HEK293 (cell line): ENCODE measurements around the gene RFC1.
A peak's percentile ranks its signal among the peaks of the same experiment; 100 is the strongest.

ENCODE experiments used
- CTCF ChIA-PET: fragments of 350-600 bp; formaldehyde crosslinking; extraction: SDS; loops from one replicate; lab custom pipeline; 2021; ENCODE audit warnings: antibody characterized with exemption; lab: Yijun Ruan, JAX
- POLR2A ChIA-PET: fragments of 300-600 bp; formaldehyde crosslinking; extraction: SDS; loops from one replicate; lab custom pipeline; 2020; ENCODE audit warnings: antibody characterized with exemption, inconsistent platforms; lab: Yijun Ruan, JAX
- H3K27ac ChIP-seq: fragments of 200-500 bp; sonication (Bioruptor generic); 2 replicates; pipeline ENCODE4 v1.5.1; 2014; ENCODE audit warnings: low read depth, low read length, control low read depth, inconsistent platforms; ENCODE audit errors: extremely low read depth
- H3K36me3 ChIP-seq, 2 experiments: fragments of 200-500 bp in 1 of 2; sonication (Bioruptor generic) in 1 of 2; 1 replicate in 1 of 2; 2 replicates in 1 of 2; pipeline ENCODE4 v1.5.1; 2014 to 2017; ENCODE audit warnings: inconsistent platforms in 2 of 2, low read length in 2 of 2; ENCODE audit not compliant: control insufficient read depth in 2 of 2, insufficient read depth in 1 of 2
- H3K4me1 ChIP-seq: fragments of 200-500 bp; sonication (Bioruptor generic); 2 replicates; pipeline ENCODE4 v1.5.1; 2014; ENCODE audit warnings: mild to moderate bottlenecking, low read length, inconsistent platforms; ENCODE audit not compliant: control insufficient read depth, insufficient read depth
- H3K4me3 ChIP-seq: 2 replicates; pipeline ENCODE4 v1.5.1; 2011; ENCODE audit warnings: low read depth, mild to moderate bottlenecking, control low read depth, low read length, moderate library complexity
- H3K9me3 ChIP-seq: fragments of 200-500 bp; sonication (Bioruptor generic); 2 replicates; pipeline ENCODE4 v1.5.1; 2014; ENCODE audit warnings: low read depth, low read length, inconsistent platforms; ENCODE audit not compliant: control insufficient read depth, insufficient read depth
- IKZF3 ChIP-seq: fragments of 450-650 bp; IDR thresholded peaks from 2 replicates; pipeline ENCODE4 v1.5.0; 2018; ENCODE audit warnings: missing biosample characterization, mild to moderate bottlenecking, missing genetic modification characterization, moderate library complexity
- KLF9 ChIP-seq: fragments of 450-650 bp; formaldehyde crosslinking; IDR thresholded peaks from 2 replicates; pipeline ENCODE4 v1.5.1; 2016; ENCODE audit warnings: missing biosample characterization, missing genetic modification characterization, low read depth
- SCRT1 ChIP-seq: fragments of 450-650 bp; formaldehyde crosslinking; IDR thresholded peaks from 2 replicates; pipeline ENCODE4 v1.5.1; 2016; ENCODE audit warnings: missing biosample characterization, missing genetic modification characterization, borderline replicate concordance
- SCRT2 ChIP-seq: fragments of 450-650 bp; formaldehyde crosslinking; IDR thresholded peaks from 2 replicates; pipeline ENCODE4 v1.5.1; 2016; ENCODE audit warnings: missing biosample characterization, missing genetic modification characterization
- SETDB1 ChIP-seq: IDR thresholded peaks from one replicate; pipeline ENCODE4 v1.6.1; 2017; ENCODE audit warnings: mild to moderate bottlenecking, low read length, moderate library complexity, mixed read lengths; ENCODE audit not compliant: insufficient read length
- SP3 ChIP-seq: fragments of 450-650 bp; formaldehyde crosslinking; IDR thresholded peaks from 2 replicates; pipeline ENCODE4 v1.5.1; 2016; ENCODE audit warnings: missing biosample characterization, missing genetic modification characterization
- ZNF10 ChIP-seq: fragments of 450-650 bp; formaldehyde crosslinking; IDR thresholded peaks from 2 replicates; pipeline ENCODE4 v1.5.1; 2017; ENCODE audit warnings: missing biosample characterization, missing genetic modification characterization
- ZNF148 ChIP-seq: fragments of 450-650 bp; formaldehyde crosslinking; IDR thresholded peaks from 2 replicates; pipeline ENCODE4 v1.5.0; 2017; ENCODE audit warnings: missing biosample characterization, missing genetic modification characterization, borderline replicate concordance
- ZNF518A ChIP-seq: fragments of 450-650 bp; formaldehyde crosslinking; conservative IDR thresholded peaks from 2 replicates; pipeline ENCODE4 v1.5.1; 2016; ENCODE audit warnings: low read depth, missing biosample characterization, missing genetic modification characterization
- ZNF585B ChIP-seq: fragments of 450-650 bp; formaldehyde crosslinking; IDR thresholded peaks from 2 replicates; pipeline ENCODE4 v1.5.1; 2016; ENCODE audit warnings: missing biosample characterization, missing genetic modification characterization
- ZNF626 ChIP-seq: fragments of 450-650 bp; sonication (Bioruptor Pico); formaldehyde crosslinking; IDR thresholded peaks from 2 replicates; pipeline ENCODE4 v1.5.1; 2018; ENCODE audit warnings: missing biosample characterization, missing genetic modification characterization, inconsistent platforms
- ZNF704 ChIP-seq: fragments of 450-650 bp; formaldehyde crosslinking; IDR thresholded peaks from 2 replicates; pipeline ENCODE4 v1.5.1; 2016; ENCODE audit warnings: missing biosample characterization, missing genetic modification characterization
- ZNF830 ChIP-seq: fragments of 450-650 bp; IDR thresholded peaks from 2 replicates; pipeline ENCODE4 v1.5.0; 2018; ENCODE audit warnings: missing biosample characterization, missing genetic modification characterization, low read depth, mild to moderate bottlenecking, moderate library complexity
- TF ChIP-seq, protein P1 (sequence below): fragments of 450-650 bp; formaldehyde crosslinking; IDR thresholded peaks from 2 replicates; pipeline ENCODE4 v1.5.1; 2016; ENCODE audit warnings: missing biosample characterization, missing genetic modification characterization, borderline replicate concordance
- TF ChIP-seq, protein P2 (sequence below): fragments of 450-650 bp; IDR thresholded peaks from 2 replicates; pipeline ENCODE4 v1.5.1; 2018; ENCODE audit warnings: missing biosample characterization, mild to moderate bottlenecking, missing genetic modification characterization

Gene RFC1, protein sequence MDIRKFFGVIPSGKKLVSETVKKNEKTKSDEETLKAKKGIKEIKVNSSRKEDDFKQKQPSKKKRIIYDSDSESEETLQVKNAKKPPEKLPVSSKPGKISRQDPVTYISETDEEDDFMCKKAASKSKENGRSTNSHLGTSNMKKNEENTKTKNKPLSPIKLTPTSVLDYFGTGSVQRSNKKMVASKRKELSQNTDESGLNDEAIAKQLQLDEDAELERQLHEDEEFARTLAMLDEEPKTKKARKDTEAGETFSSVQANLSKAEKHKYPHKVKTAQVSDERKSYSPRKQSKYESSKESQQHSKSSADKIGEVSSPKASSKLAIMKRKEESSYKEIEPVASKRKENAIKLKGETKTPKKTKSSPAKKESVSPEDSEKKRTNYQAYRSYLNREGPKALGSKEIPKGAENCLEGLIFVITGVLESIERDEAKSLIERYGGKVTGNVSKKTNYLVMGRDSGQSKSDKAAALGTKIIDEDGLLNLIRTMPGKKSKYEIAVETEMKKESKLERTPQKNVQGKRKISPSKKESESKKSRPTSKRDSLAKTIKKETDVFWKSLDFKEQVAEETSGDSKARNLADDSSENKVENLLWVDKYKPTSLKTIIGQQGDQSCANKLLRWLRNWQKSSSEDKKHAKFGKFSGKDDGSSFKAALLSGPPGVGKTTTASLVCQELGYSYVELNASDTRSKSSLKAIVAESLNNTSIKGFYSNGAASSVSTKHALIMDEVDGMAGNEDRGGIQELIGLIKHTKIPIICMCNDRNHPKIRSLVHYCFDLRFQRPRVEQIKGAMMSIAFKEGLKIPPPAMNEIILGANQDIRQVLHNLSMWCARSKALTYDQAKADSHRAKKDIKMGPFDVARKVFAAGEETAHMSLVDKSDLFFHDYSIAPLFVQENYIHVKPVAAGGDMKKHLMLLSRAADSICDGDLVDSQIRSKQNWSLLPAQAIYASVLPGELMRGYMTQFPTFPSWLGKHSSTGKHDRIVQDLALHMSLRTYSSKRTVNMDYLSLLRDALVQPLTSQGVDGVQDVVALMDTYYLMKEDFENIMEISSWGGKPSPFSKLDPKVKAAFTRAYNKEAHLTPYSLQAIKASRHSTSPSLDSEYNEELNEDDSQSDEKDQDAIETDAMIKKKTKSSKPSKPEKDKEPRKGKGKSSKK

GRCh38 chr4:39365830-39366771 lies at the start of gene RFC1:
TSS of gene RFC1 (minus strand) at chr4:39366362. CDS start at chr4:39366241, 121 bp downstream.
- CTCF ChIA-PET, result interaction anchor here (0.5 to 0.6 kb wide), 2 partner anchors 17 to 105 kb away, joined by 3 to 4 read pairs; no protein-coding TSS in a partner anchor
- Histone ChIP-seq H3K36me3 (no peaks in the 10 kb centered on the region; a peak in 1 of 3 replicates), H3K27ac (peak within 1 kb of the TSS; percentile 75), H3K9me3 (no peaks in the 10 kb centered on the region), H3K4me3 (peak within 1 kb of the TSS; percentile 93), H3K4me1 (no peaks in the 10 kb centered on the region)
- POLR2A ChIA-PET, result interaction anchor here (1.0 kb wide), 2 partner anchors 85 to 93 kb away, joined by 3 to 4 read pairs; partner anchors contain the start of genes LIAS and RPL9
- TF ChIP-seq IKZF3 (tag by site-specific recombination), result 0 out of 2 replicates have a peak, but pooled peaks have one; percentile 30
- TF ChIP-seq ZNF518A (tag by site-specific recombination), result peak; percentile 63
- TF ChIP-seq, protein P1, sequence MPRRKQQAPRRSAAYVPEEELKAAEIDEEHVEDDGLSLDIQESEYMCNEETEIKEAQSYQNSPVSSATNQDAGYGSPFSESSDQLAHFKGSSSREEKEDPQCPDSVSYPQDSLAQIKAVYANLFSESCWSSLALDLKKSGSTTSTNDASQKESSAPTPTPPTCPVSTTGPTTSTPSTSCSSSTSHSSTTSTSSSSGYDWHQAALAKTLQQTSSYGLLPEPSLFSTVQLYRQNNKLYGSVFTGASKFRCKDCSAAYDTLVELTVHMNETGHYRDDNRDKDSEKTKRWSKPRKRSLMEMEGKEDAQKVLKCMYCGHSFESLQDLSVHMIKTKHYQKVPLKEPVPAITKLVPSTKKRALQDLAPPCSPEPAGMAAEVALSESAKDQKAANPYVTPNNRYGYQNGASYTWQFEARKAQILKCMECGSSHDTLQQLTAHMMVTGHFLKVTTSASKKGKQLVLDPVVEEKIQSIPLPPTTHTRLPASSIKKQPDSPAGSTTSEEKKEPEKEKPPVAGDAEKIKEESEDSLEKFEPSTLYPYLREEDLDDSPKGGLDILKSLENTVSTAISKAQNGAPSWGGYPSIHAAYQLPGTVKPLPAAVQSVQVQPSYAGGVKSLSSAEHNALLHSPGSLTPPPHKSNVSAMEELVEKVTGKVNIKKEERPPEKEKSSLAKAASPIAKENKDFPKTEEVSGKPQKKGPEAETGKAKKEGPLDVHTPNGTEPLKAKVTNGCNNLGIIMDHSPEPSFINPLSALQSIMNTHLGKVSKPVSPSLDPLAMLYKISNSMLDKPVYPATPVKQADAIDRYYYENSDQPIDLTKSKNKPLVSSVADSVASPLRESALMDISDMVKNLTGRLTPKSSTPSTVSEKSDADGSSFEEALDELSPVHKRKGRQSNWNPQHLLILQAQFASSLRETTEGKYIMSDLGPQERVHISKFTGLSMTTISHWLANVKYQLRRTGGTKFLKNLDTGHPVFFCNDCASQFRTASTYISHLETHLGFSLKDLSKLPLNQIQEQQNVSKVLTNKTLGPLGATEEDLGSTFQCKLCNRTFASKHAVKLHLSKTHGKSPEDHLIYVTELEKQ, result no peak
- peak; percentile 93 for TF ChIP-seq ZNF10
- TF ChIP-seq SP3 (tag by site-specific recombination), result peak; percentile 86
- TF ChIP-seq ZNF585B (tag by site-specific recombination), result no peak
- TF ChIP-seq KLF9, result peak; percentile 26; the same call in 1 of the 2 replicates
- TF ChIP-seq ZNF704, result no peak
- 0 out of 2 replicates have a peak, but pooled peaks have one; percentile 15 for TF ChIP-seq SCRT2 (tag by site-specific recombination)
- peak; percentile 76 for TF ChIP-seq SETDB1
- no peak for TF ChIP-seq ZNF148 (tag by site-specific recombination)
- no peak for TF ChIP-seq ZNF626
- TF ChIP-seq SCRT1, result no peak
- TF ChIP-seq, protein P2, sequence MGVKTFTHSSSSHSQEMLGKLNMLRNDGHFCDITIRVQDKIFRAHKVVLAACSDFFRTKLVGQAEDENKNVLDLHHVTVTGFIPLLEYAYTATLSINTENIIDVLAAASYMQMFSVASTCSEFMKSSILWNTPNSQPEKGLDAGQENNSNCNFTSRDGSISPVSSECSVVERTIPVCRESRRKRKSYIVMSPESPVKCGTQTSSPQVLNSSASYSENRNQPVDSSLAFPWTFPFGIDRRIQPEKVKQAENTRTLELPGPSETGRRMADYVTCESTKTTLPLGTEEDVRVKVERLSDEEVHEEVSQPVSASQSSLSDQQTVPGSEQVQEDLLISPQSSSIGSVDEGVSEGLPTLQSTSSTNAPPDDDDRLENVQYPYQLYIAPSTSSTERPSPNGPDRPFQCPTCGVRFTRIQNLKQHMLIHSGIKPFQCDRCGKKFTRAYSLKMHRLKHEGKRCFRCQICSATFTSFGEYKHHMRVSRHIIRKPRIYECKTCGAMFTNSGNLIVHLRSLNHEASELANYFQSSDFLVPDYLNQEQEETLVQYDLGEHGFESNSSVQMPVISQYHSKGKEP (tag by site-specific recombination), result peak; percentile 36; the same call in 1 of the 2 replicates
- no peak for TF ChIP-seq ZNF830
